OCI-LY3 (cell line): ENCODE results near the gene VBP1.
"Not testable (repeated sequence)": the region's sequence is repeated elsewhere in the genome, so short reads cannot be mapped to it uniquely, and the experiment has no call there.

Source experiments
- EZH2phosphoT487 ChIP-seq: fragments of 200-600 bp; shearing (Covaris generic); IDR thresholded peaks from 2 replicates; pipeline ENCODE4 v1.6.1; 2018; ENCODE audit warnings: antibody characterized with exemption, mixed run types, low read depth
- TF ChIP-seq, protein P1 (sequence below): fragments of 200-600, 300-600 bp; sonication (generic); IDR thresholded peaks from 2 replicates; pipeline ENCODE4 v1.5.1; 2014; ENCODE audit warnings: antibody characterized with exemption, low read length, low read depth

DNA sequence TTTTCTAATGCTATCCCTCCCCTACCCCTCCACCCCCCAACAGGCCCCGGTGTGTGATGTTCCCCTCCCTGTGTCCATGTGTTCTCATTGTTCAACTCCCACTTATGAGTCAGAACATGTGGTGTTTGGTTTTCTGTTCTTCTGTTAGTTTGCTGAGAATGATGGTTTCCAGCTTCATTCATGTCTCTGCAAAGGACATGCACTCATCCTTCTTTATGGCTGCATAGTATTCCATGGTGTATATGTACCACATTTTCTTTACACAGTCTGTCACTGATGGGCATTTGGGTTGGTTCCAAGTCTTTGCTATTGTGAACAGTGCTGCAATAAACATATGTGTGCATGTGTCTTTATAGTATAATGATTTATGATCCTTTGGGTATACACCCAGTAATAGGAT is 51.7 kb downstream of the VBP1 start:
- TF ChIP-seq, protein P1, sequence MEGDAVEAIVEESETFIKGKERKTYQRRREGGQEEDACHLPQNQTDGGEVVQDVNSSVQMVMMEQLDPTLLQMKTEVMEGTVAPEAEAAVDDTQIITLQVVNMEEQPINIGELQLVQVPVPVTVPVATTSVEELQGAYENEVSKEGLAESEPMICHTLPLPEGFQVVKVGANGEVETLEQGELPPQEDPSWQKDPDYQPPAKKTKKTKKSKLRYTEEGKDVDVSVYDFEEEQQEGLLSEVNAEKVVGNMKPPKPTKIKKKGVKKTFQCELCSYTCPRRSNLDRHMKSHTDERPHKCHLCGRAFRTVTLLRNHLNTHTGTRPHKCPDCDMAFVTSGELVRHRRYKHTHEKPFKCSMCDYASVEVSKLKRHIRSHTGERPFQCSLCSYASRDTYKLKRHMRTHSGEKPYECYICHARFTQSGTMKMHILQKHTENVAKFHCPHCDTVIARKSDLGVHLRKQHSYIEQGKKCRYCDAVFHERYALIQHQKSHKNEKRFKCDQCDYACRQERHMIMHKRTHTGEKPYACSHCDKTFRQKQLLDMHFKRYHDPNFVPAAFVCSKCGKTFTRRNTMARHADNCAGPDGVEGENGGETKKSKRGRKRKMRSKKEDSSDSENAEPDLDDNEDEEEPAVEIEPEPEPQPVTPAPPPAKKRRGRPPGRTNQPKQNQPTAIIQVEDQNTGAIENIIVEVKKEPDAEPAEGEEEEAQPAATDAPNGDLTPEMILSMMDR: not testable (repeated sequence)
- not testable (repeated sequence) for TF ChIP-seq EZH2phosphoT487
